Stimulated activated effector memory CD8-positive, alpha-beta T cell treated with anti-CD3 and anti-CD28 coated beads, Interleukin-12 subunit alpha, Interleukin-12 subunit beta, amount 100 ng/mL, for 72 hours (primary cell): Measurements from ENCODE around the gene ARHGDIA.
A peak's percentile ranks its signal among the peaks of the same experiment; 100 is the strongest.

ENCODE experiments used
- ATAC-seq: fragments of 150-1000 bp; cut with Tn5 transposase; 2 replicates; pipeline ENCODE4 v1.10.0; 2021
- DNase-seq, 2 donors: peaks; one replicate each; pipeline ENCODE4 v3.0.0; 2021 to 2022; ENCODE audit warnings: low spot score in 2 of 2
- H3K27ac Mint-ChIP-seq: one replicate; pipeline ENCODE4 v1.8.0; 2022; ENCODE audit warnings: mild to moderate bottlenecking, mixed read lengths
- H3K36me3 Mint-ChIP-seq: one replicate; pipeline ENCODE4 v1.8.0; 2022; ENCODE audit warnings: mild to moderate bottlenecking, mixed read lengths
- H3K4me1 Mint-ChIP-seq: one replicate; pipeline ENCODE4 v1.8.0; 2022; ENCODE audit warnings: mixed read lengths
- H3K4me3 Mint-ChIP-seq: one replicate; pipeline ENCODE4 v1.8.0; 2022; ENCODE audit warnings: mild to moderate bottlenecking, mixed read lengths
- H3K9me3 Mint-ChIP-seq: one replicate; pipeline ENCODE4 v1.8.0; 2022; ENCODE audit warnings: mixed read lengths

The ARHGDIA gene

GRCh38 chr17:81822312-81822637 is 48.9 kb downstream of the ARHGDIA start:
- no peak for DNase-seq
- Mint-ChIP-seq H3K27ac (peak overlapping the region; percentile 60), H3K4me3 (no peak overlapping the region), H3K36me3 (peaks cover 4% of the 10 kb centered on the region), H3K4me1 (peaks cover 22% of the 10 kb centered on the region), H3K9me3 (no peaks in the 10 kb centered on the region)
- ATAC-seq = no peak

- peaks cover 4% of the 10 kb centered on the region for H3K36me3 Mint-ChIP-seq
- H3K9me3 Mint-ChIP-seq = no peaks in the 10 kb centered on the region
- H3K4me1 Mint-ChIP-seq = peaks cover 22% of the 10 kb centered on the region
- peak; percentile 42 for ATAC-seq
- no peak for DNase-seq
- no peak overlapping the region for H3K4me3 Mint-ChIP-seq
- H3K27ac Mint-ChIP-seq = peak overlapping the region; percentile 60
These were observed 49.4 kb downstream of the ARHGDIA start for GRCh38 chr17:81821603-81822311.

GRCh38 chr17:81821147-81821546 is 50.0 kb downstream of the ARHGDIA start:
- no peak for DNase-seq

GRCh38 chr17:81819708-81820107 is 51.4 kb downstream of the ARHGDIA start:
- ATAC-seq (no peak), DNase-seq (no peak)
- H3K36me3 Mint-ChIP-seq = no peaks in the 10 kb centered on the region
- H3K4me3 Mint-ChIP-seq = no peak overlapping the region
- H3K4me1 Mint-ChIP-seq = peaks cover 15% of the 10 kb centered on the region
- H3K9me3 Mint-ChIP-seq = no peaks in the 10 kb centered on the region
- H3K27ac Mint-ChIP-seq = no peak overlapping the region

More at GRCh38 chr17:81821147-81821546, 50.0 kb downstream of the ARHGDIA start:
- Mint-ChIP-seq H3K4me3 (no peak overlapping the region), H3K27ac (no peak overlapping the region), H3K36me3 (peaks cover under 1% of the 10 kb centered on the region), H3K9me3 (no peaks in the 10 kb centered on the region), H3K4me1 (peaks cover 19% of the 10 kb centered on the region)
- ATAC-seq = peak; percentile 51

GRCh38 chr17:81817758-81818147 is 53.4 kb downstream of the ARHGDIA start:
- DNase-seq = no peak
- Mint-ChIP-seq H3K36me3 (no peaks in the 10 kb centered on the region), H3K4me3 (no peak overlapping the region), H3K27ac (peak overlapping the region; percentile 41), H3K9me3 (no peaks in the 10 kb centered on the region), H3K4me1 (peaks cover 15% of the 10 kb centered on the region)
- no peak for ATAC-seq
